Measurements from ENCODE around the gene WIPF1.

GRCh38 chr2:174575124-174575776 is 22.4 kb downstream of the WIPF1 start:
- TF ChIP-seq, protein P1, sequence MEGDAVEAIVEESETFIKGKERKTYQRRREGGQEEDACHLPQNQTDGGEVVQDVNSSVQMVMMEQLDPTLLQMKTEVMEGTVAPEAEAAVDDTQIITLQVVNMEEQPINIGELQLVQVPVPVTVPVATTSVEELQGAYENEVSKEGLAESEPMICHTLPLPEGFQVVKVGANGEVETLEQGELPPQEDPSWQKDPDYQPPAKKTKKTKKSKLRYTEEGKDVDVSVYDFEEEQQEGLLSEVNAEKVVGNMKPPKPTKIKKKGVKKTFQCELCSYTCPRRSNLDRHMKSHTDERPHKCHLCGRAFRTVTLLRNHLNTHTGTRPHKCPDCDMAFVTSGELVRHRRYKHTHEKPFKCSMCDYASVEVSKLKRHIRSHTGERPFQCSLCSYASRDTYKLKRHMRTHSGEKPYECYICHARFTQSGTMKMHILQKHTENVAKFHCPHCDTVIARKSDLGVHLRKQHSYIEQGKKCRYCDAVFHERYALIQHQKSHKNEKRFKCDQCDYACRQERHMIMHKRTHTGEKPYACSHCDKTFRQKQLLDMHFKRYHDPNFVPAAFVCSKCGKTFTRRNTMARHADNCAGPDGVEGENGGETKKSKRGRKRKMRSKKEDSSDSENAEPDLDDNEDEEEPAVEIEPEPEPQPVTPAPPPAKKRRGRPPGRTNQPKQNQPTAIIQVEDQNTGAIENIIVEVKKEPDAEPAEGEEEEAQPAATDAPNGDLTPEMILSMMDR (conservative IDR thresholded peaks at IDR 0.05) = no peak
- TF ChIP-seq ZFX (IDR thresholded peaks at IDR 0.05) = no peak

Data from C4-2B (cell line).